Kidney (tissue), 14 donors: Measurements from ENCODE around the gene SMIM12. TPM values are rescaled to one million over a fixed set of nuclear protein-coding genes. Genes with fewer than 3 reads are reported as not detected.
A peak's percentile ranks its signal among the peaks of the same experiment; 100 is the strongest.

Experiments
- DNase-seq, 5 donors: peaks; one replicate each; pipeline ENCODE4 v3.0.0-alpha.2; 2013 to 2020
- FAIRE-seq: peaks from 2 replicates; lab custom pipeline; 2012; peaks lifted over from hg19 to GRCh38; lab: Jason Lieb, UNC
- H3K27ac ChIP-seq, 2 donors: one replicate each; pipeline ENCODE4 v1.7.0; 2013; ENCODE audit warnings: low read depth in 2 of 2, low read length in 2 of 2, inconsistent platforms in 1 of 2
- H3K27me3 ChIP-seq: one replicate; pipeline ENCODE4 v1.7.1; 2013; ENCODE audit warnings: low read length, inconsistent platforms; ENCODE audit not compliant: control insufficient read depth, insufficient read depth
- H3K36me3 ChIP-seq, 3 donors: one replicate each; pipeline versions ENCODE4 v1.7.0 to v1.7.1; 2013; ENCODE audit warnings: low read length in 3 of 3, control low read depth in 1 of 3, inconsistent platforms in 1 of 3; ENCODE audit not compliant: insufficient read depth in 3 of 3, control insufficient read depth in 2 of 3
- H3K4me1 ChIP-seq, 3 donors: one replicate each; pipeline versions ENCODE4 v1.7.0 to v1.7.1; 2013; ENCODE audit warnings: low read length in 3 of 3, inconsistent platforms in 1 of 3, low read depth in 1 of 3; ENCODE audit not compliant: control insufficient read depth in 2 of 3, insufficient read depth in 2 of 3
- H3K4me3 ChIP-seq, 3 donors: one replicate each; pipeline versions ENCODE4 v1.7.0 to v1.8.1; 2013; ENCODE audit warnings: low read length in 3 of 3, control low read depth in 1 of 3, inconsistent platforms in 1 of 3
- H3K9ac ChIP-seq, 3 donors: one replicate each; pipeline versions ENCODE4 v1.7.0 to v1.7.1; 2013; ENCODE audit warnings: low read length in 3 of 3, control low read depth in 1 of 3, inconsistent platforms in 1 of 3
- H3K9me3 ChIP-seq, 3 donors: one replicate each; pipeline versions ENCODE4 v1.7.0 to v1.7.1; 2013; ENCODE audit warnings: low read length in 3 of 3, control low read depth in 1 of 3, inconsistent platforms in 1 of 3; ENCODE audit not compliant: control insufficient read depth in 2 of 3, insufficient read depth in 1 of 3
- CTCF ChIP-seq: IDR thresholded peaks from 3 replicates; pipeline ENCODE4 v1.5.1; 2012; ENCODE audit warnings: mild to moderate bottlenecking, moderate library complexity, borderline replicate concordance; ENCODE audit not compliant: insufficient read depth; ENCODE audit errors: extremely low read depth
- intact Hi-C: fragments of 100-400 bp; cut with DNase I; formaldehyde crosslinking; loops from one replicate; pipeline ENCODE4 v1.11.1; 2022
- polyA plus RNA-seq: library from polyadenylated mRNA; stranded (reverse); fragments of 350-450 nt; fragmentation: Illumina TruSeq; extraction: RNeasy Lipid Tissue Mini Kit (QIAGEN cat#74804); gene quantifications from one replicate; pipeline ENCODE4 v1.2.3, GENCODE V29; 2014; ENCODE audit warnings: low read depth, low replicate concordance; ENCODE audit not compliant: insufficient read depth
- total RNA-seq: library from RNA; stranded (reverse); fragmentation: NEBNext Ultra II Directional; extraction: Animal tissue kit (Norgen Biotek cat#: 25700); gene quantifications from one replicate; pipeline ENCODE4 v1.2.1, GENCODE V29; 2021
- donor health status: control.
- donor health status: control.
- donor health status: control.
- donor health status: control.
- donor health status: control.
- donor health status: DM: yes; HTN: yes; CAD: no.
- donor health status: Normal renal cell carcinoma (clear cell type).

SMIM12 gene
- total and polyA plus RNA-seq, 2 donors from 2014 or later, result 49.2 to 85.9 TPM

- Histone ChIP-seq H3K27ac (no peak overlapping the region), H3K36me3 (no peaks in the 10 kb centered on the region), H3K9ac (no peak overlapping the region), H3K4me3 (no peak overlapping the region), H3K27me3 (no peaks in the 10 kb centered on the region), H3K4me1 (no peaks in the 10 kb centered on the region), H3K9me3 (no peaks in the 10 kb centered on the region)
- TF ChIP-seq CTCF, result no peak
- intact Hi-C loops, result no loop called here
- DNase-seq (no peak), FAIRE-seq (no peak)
Measured at GRCh38 chr1:34899906-34900305, 40.4 kb upstream of the SMIM12 start.

GRCh38 chr1:34899471-34899870 lies 39.9 kb upstream of the SMIM12 start:
- Histone ChIP-seq H3K9me3 (no peaks in the 10 kb centered on the region), H3K36me3 (no peaks in the 10 kb centered on the region), H3K4me1 (no peaks in the 10 kb centered on the region), H3K9ac (no peak overlapping the region), H3K27ac (no peak overlapping the region), H3K27me3 (no peaks in the 10 kb centered on the region), H3K4me3 (no peak overlapping the region)
- no peak for TF ChIP-seq CTCF
- no peak for DNase-seq
- intact Hi-C loops, result no loop called here
- no peak for FAIRE-seq

GRCh38 chr1:34898330-34898761 lies 38.8 kb upstream of the SMIM12 start:
- Histone ChIP-seq H3K9me3 (no peaks in the 10 kb centered on the region), H3K27me3 (no peaks in the 10 kb centered on the region), H3K4me3 (no peak overlapping the region), H3K9ac (no peak overlapping the region), H3K36me3 (no peaks in the 10 kb centered on the region), H3K27ac (no peak overlapping the region), H3K4me1 (no peaks in the 10 kb centered on the region)
- intact Hi-C loops, result no loop called here
- no peak for FAIRE-seq
- TF ChIP-seq CTCF, result no peak
- DNase-seq, result peak in 2 of 5 donors; percentile 24 to 30

- DNase-seq (no peak), FAIRE-seq (no peak)
- Histone ChIP-seq H3K27ac (no peak overlapping the region), H3K36me3 (no peaks in the 10 kb centered on the region), H3K9me3 (no peaks in the 10 kb centered on the region), H3K4me1 (no peaks in the 10 kb centered on the region), H3K4me3 (no peak overlapping the region), H3K9ac (no peak overlapping the region), H3K27me3 (no peaks in the 10 kb centered on the region)
- intact Hi-C loops, result no loop called here
- TF ChIP-seq CTCF, result no peak
Measured at GRCh38 chr1:34896612-34897011, 37.1 kb upstream of the SMIM12 start.
